GM08714 (cell line): ENCODE results near the gene BPI.
"Not testable (repeated sequence)": the region's sequence is repeated elsewhere in the genome, so short reads cannot be mapped to it uniquely, and the experiment has no call there.

ENCODE experiments used
- H3K4me3 ChIP-seq: fragments of 200-500 bp; sonication (Bioruptor generic); 2 replicates; pipeline ENCODE4 v1.5.1; 2014; ENCODE audit warnings: mild to moderate bottlenecking, low read length, inconsistent platforms
- ZNF274 ChIP-seq: IDR thresholded peaks from 2 replicates; pipeline ENCODE4 v1.6.1; 2012; ENCODE audit warnings: mild to moderate bottlenecking, low read depth, low read length

BPI gene

GRCh38 chr20:38326309-38326708, 22.4 kb downstream of the BPI start:
- no peak for TF ChIP-seq ZNF274
- H3K4me3 ChIP-seq = no peak overlapping the region

- TF ChIP-seq ZNF274 = no peak
- H3K4me3 ChIP-seq = no peak overlapping the region
These were observed 26.7 kb downstream of the BPI start for GRCh38 chr20:38330638-38331037.

GRCh38 chr20:38331245-38331644, 27.3 kb downstream of the BPI start:
- no peak for TF ChIP-seq ZNF274
- no peak overlapping the region for H3K4me3 ChIP-seq

GRCh38 chr20:38331814-38332213, 27.9 kb downstream of the BPI start:
- no peak overlapping the region for H3K4me3 ChIP-seq
- TF ChIP-seq ZNF274 = no peak

GRCh38 chr20:38334016-38334415, 30.1 kb downstream of the BPI start:
- H3K4me3 ChIP-seq = no peak overlapping the region
- no peak for TF ChIP-seq ZNF274

- no peak overlapping the region for H3K4me3 ChIP-seq
- TF ChIP-seq ZNF274 = no peak
These were observed 32.8 kb downstream of the BPI start for GRCh38 chr20:38336726-38337125.

- TF ChIP-seq ZNF274 = no peak
These were observed 33.7 kb downstream of the BPI start for GRCh38 chr20:38337561-38338140.

GRCh38 chr20:38338849-38339520, 35.0 kb downstream of the BPI start:
- no peak for TF ChIP-seq ZNF274
- no peak overlapping the region for H3K4me3 ChIP-seq

More at GRCh38 chr20:38337561-38338140, 33.7 kb downstream of the BPI start:
- H3K4me3 ChIP-seq = no peak overlapping the region

GRCh38 chr20:38339521-38339896, 35.6 kb downstream of the BPI start:
- H3K4me3 ChIP-seq = not testable (repeated sequence)

GRCh38 chr20:38339997-38340396, 36.0 kb downstream of the BPI start:
- H3K4me3 ChIP-seq = no peak overlapping the region
- no peak for TF ChIP-seq ZNF274

- TF ChIP-seq ZNF274 = no peak
- H3K4me3 ChIP-seq = no peak overlapping the region
These were observed 36.7 kb downstream of the BPI start for GRCh38 chr20:38340693-38341092.

GRCh38 chr20:38342216-38342615, 38.3 kb downstream of the BPI start:
- no peak for TF ChIP-seq ZNF274
- H3K4me3 ChIP-seq = no peak overlapping the region

GRCh38 chr20:38342713-38343310, 38.9 kb downstream of the BPI start:
- TF ChIP-seq ZNF274 = no peak
- H3K4me3 ChIP-seq = no peak overlapping the region

- no peak overlapping the region for H3K4me3 ChIP-seq
- no peak for TF ChIP-seq ZNF274
These were observed 39.6 kb downstream of the BPI start for GRCh38 chr20:38343311-38344106.
